HT1080 (cell line): ENCODE results near the gene SEMA6B. TPM values are rescaled to one million over a fixed set of nuclear protein-coding genes. Genes with fewer than 3 reads are reported as not detected.
"Not testable (repeated sequence)": the region's sequence is repeated elsewhere in the genome, so short reads cannot be mapped to it uniquely, and the experiment has no call there.

Experiments used
- DNase-seq: peaks from one replicate; pipeline ENCODE4 v3.0.0-alpha.2; 2015; ENCODE audit warnings: low read depth
- polyA plus RNA-seq, 2 experiments: library from polyadenylated mRNA; depleted of rRNA; stranded (reverse); fragments of >200 nt; gene quantifications; 2 replicates each; pipeline ENCODE4 v1.2.3, GENCODE V29; 2015
- total RNA-seq: library from RNA; depleted of rRNA; stranded (reverse); fragments of >200 nt; shearing (Covaris generic); gene quantifications from 2 replicates; pipeline ENCODE4 v1.2.3, GENCODE V29; 2014; rRNA removed

Gene SEMA6B, protein sequence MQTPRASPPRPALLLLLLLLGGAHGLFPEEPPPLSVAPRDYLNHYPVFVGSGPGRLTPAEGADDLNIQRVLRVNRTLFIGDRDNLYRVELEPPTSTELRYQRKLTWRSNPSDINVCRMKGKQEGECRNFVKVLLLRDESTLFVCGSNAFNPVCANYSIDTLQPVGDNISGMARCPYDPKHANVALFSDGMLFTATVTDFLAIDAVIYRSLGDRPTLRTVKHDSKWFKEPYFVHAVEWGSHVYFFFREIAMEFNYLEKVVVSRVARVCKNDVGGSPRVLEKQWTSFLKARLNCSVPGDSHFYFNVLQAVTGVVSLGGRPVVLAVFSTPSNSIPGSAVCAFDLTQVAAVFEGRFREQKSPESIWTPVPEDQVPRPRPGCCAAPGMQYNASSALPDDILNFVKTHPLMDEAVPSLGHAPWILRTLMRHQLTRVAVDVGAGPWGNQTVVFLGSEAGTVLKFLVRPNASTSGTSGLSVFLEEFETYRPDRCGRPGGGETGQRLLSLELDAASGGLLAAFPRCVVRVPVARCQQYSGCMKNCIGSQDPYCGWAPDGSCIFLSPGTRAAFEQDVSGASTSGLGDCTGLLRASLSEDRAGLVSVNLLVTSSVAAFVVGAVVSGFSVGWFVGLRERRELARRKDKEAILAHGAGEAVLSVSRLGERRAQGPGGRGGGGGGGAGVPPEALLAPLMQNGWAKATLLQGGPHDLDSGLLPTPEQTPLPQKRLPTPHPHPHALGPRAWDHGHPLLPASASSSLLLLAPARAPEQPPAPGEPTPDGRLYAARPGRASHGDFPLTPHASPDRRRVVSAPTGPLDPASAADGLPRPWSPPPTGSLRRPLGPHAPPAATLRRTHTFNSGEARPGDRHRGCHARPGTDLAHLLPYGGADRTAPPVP
- 11.9 and 13.9 TPM in 2 replicates for total RNA-seq
- 21.5 and 25.3 TPM in 2 replicates for polyA plus RNA-seq (2015; cell fraction: cytosol; rRNA removed)
- 16.0 and 20.8 TPM in 2 replicates for polyA plus RNA-seq (2015; cell fraction: nucleus; rRNA removed)

DNA sequence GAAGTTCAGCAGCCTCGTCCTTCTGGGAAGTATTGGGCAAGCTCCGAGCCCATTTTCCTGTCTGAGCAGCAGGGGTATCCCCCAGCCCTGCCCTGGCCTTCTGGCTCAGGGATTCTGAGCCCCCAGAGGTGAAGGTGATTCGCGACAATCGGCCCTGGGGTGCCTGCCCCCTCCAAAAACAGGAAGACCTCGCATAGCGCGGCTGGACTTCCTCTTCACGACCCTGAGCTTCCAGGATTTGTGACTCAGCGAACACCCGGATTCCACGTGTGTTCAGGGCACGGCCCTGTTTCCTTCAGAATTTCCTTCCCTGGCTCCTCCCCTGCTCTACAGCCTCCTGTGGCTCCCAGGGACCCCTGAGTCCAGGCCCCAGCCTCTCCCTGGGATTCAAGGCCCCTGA lies at the start of gene SEMA6B:
TSS of gene SEMA6B (minus strand) at position 116 of the 400 bp plus-strand sequence. CDS start 1,227 bp downstream, outside the sequence.
- no peak for DNase-seq

DNA sequence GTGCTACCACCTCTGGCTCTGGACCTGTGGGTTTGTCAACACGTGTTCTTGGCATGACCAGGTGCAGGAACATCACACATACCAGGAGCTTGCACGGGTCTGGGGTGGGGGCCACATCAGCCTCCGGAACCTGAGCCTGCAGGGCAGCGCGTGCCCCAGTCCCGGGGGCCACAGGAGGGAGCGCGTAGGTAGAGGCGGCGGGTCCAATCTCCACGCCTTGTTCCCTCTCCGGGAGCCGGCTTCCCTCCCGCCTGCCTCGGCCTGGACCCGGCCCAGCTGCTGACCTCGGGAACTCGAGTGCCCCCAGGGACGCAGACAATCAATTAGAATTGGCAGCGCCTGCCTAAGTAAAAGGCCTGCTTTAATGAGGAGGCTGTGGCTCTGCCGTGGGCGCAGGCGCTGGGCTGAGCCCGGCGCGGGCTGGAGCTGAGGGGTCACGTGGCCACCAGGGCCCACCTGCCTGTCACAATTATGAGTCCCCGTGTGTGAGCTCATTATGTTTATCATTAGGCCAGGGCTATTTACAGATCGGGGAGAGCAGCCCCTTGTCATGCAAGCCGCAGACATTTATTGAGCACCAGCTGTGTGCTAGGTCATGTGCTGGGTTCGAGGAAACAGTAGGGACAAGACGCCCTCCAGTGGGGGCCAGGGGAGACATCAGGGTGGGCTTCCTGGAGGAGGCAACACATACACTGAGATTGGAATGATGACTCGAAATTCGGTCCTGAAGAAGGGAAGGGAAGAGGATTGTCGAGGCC lies 47.6 kb upstream of the SEMA6B start:
- no peak for DNase-seq

- no peak for DNase-seq
Observed at GRCh38 chr19:4606181-4606580, 46.7 kb upstream of the SEMA6B start.

DNA sequence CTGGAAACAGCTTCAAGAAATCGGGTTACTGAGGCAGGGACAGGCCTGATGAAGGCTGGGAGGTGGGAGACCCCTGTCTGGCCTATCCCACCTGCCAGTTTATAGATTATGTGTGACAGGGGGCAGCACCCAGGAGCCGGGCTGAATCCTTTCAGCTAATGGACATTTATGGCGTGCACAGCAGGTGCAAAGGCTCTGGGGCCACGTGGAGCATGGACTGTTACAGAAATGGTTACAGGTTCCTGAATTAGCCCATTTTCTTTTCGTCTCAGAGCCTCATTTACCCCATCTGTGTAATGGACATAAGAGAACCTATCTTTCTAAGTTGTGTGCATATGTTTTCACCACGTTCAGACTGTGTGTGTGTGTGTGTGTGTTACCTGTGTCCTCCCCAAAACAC lies 45.4 kb upstream of the SEMA6B start:
- no peak for DNase-seq

DNA sequence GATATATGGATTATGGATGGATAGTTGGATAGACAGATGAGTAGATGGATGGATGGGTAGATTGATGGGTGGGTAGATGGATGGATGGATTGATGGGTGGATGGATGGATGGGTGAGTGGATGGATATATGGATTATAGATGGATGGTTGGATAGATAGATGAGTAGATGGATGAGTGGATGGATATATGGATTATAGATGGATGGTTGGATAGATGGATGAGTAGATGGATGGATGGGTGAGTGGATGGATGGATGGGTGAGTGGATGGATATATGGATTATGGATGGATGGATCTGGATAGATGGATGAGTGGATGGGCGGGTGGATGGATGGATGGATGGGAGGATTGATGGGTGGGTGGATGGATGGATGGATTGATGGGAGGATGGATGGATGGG lies 43.4 kb upstream of the SEMA6B start:
- no peak for DNase-seq

DNA sequence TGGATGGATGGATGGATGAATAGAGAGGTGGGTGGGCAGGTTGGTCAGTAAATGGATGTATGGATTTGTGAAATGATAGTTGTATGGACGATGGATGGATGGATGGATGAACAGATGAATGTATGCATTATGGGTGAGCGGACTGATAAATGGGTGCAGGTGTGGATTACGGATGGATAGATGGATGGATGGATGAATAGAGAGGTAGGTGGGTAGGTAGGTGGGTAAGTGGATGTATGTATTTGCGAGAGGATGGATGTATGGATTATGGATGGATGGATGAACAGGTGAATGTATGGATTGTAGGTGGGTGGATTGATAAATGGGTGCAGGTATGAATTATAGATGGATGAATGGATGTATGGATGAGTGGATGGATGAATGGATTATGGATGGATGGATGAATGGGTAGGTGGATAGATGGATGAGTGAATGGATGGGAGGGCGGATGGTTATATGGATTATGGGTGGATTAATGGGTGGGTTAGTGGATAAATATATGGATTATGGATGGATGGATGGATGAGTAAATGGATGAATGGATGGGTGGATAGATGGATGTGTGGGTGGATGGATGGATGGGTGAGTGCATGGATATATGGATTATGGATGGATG lies 42.8 kb upstream of the SEMA6B start:
- no peak for DNase-seq

GRCh38 chr19:4600893-4601292 lies 41.4 kb upstream of the SEMA6B start:
- DNase-seq, result no peak

DNA sequence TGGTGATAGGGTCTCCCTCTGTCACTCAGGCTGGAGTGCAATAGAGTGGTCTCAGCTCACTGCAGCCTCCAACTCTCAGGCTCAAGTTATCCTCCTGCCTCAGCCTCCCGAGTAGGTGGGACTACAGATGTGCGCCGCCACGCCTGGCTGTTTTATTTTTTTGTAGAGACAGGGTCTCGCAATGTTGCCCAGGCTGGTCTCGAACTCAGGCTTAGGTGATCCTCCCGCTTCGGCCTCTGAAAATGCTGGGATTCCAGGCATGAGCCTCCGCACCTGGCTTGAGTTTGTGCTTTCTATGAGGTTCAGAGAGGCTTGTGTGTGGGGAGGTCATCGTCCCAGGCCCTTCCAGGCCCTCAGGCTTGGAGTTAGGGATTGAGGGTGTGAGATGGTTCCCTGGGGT lies 40.6 kb upstream of the SEMA6B start:
- no peak for DNase-seq

GRCh38 chr19:4598712-4599111 lies 39.2 kb upstream of the SEMA6B start:
- DNase-seq, result no peak

- DNase-seq, result no peak
Observed at GRCh38 chr19:4597975-4598671, 38.6 kb upstream of the SEMA6B start.

- DNase-seq, result no peak
Observed at GRCh38 chr19:4597278-4597974, 37.9 kb upstream of the SEMA6B start.

DNA sequence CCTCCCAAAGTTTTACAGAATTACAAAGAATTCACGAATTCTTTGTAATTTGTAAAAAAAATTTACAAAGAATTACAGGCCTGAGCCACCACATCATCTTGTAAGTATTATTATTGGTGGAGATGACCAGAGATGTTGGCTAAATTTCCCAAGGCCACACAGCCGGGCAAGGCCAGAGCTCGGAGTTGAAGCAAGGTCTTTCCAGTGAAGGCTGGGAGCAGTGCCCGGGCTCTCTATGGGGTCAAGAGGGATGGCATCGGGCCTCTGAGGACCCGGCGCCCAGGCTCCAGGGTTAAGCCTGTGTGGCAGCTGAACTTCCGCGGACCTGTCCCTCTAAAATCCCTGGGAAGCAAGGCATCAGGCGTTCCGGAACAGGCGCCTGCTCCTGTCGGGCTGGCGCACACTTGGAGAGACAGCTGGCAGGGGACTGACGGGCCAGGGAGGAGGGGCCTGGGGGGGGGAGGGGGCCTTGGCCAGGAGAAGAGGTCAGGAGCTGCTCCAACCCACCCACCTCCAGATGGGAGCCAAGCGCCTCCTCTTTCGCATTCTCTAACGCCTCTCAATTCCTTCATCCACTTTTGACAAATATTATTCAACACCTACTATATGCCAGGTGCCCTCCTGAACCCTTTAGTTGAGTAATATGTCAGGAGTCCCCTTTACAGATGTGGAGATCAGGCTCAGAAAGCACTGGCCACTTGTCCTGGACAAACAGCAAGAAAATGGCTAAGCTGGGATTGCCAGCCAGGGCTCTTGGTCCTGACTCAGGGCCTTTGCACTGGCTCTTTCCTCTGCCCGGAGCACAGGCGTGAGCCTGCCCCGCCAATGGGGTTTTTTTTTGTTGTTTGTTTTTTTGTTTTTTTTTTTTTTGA lies 36.8 kb upstream of the SEMA6B start:
- no peak for DNase-seq

DNA sequence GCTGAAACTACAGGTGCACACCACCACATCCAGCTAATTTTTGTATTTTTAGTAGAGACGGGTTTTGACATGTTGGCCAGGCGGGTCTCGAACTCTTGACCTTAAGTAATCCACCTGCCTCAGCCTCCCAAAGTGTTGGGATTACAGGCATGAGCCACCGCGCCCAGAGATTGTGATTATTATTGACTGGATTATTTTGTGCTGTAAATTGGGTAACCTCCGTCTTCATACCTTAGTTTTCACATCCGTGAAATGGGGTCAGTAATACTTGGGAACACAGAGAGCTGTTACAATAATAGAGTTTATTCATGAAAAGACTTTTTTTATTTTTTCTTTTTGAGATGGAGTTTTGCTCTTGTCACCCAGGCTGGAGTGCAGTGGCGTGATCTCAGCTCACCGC lies 35.7 kb upstream of the SEMA6B start:
- DNase-seq, result not testable (repeated sequence)

DNA sequence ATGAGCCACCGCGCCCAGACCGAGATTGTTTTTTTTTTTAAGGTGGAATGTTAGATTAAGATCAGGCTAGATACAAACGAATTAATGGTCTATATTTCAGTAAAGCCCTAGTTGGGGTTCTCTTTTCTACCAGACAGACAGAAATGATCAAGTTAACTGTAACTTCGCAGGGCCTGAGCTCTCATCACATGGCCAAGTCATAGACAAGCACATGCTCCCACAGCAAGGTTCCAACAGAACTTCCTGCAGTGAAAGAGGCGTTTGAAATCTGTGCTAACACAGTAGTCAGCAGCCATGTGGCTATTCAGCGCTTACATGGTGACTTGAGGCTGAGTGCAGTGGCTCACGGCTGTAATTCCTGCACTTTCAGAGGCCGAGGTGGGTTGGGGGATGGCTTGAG lies 34.7 kb upstream of the SEMA6B start:
- peak; percentile 17 for DNase-seq

GRCh38 chr19:4593409-4593851 lies 33.9 kb upstream of the SEMA6B start:
- peak; percentile 42 for DNase-seq

DNA sequence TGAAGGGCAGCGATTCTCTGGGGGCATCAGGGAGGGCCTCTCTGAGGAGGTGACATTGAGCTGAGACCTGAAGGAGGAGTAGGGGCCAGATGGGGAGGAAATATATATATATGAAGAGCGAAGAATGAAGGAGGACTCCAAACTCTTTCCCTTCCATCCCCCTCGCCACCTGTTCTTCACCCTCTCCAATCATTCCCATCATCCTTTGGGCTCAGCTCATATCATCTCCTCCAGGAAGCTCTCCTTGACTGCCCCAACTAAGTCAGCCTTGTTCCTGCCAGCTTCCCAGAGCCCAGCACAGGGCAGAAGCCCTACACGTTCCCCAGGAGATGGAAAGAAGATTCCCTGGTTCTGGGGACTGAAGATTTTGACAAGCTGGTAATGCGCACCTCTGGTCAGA lies 33.0 kb upstream of the SEMA6B start:
- DNase-seq, result no peak

- DNase-seq, result no peak
Observed at GRCh38 chr19:4591320-4591719, 31.8 kb upstream of the SEMA6B start.

DNA sequence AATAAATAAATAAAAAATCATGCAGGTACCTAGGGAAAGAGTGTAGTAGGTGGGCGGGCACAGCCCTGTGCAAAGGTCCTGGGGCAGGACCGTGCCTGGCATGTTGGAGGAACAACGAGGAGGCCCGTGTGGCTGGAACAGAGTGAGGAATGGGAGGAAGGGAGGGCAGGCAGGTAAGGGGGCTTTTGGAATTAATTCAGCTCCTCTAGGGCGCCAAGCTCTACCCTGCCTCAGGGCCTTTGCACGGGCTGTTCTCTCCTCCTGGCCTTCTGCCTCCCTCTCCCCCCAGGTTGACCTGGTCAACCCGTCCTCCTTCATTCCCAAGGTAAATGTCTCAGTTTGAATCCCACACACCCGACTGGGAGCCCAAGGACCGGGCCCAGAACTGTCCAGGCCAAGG lies 31.1 kb upstream of the SEMA6B start:
- no peak for DNase-seq
